Measurements from ENCODE around the gene PLEKHM2.

The PLEKHM2 gene

GRCh38 chr1:15728937-15729657, 45.0 kb downstream of the PLEKHM2 start:
- no peak for DNase-seq

GRCh38 chr1:15730423-15730822, 46.3 kb downstream of the PLEKHM2 start:
- no peak for DNase-seq

- no peak for DNase-seq
These were observed 46.8 kb downstream of the PLEKHM2 start for GRCh38 chr1:15730936-15731335.

- DNase-seq, result no peak
These were observed 47.9 kb downstream of the PLEKHM2 start for GRCh38 chr1:15731735-15732685.

GRCh38 chr1:15732686-15733081, 48.6 kb downstream of the PLEKHM2 start:
- no peak for DNase-seq

- DNase-seq, result no peak
These were observed 49.2 kb downstream of the PLEKHM2 start for GRCh38 chr1:15733218-15733725.

- DNase-seq, result no peak
These were observed 49.7 kb downstream of the PLEKHM2 start for GRCh38 chr1:15733726-15734226.

- no peak for DNase-seq
These were observed 50.2 kb downstream of the PLEKHM2 start for GRCh38 chr1:15734296-15734695.

- no peak for DNase-seq
These were observed 50.8 kb downstream of the PLEKHM2 start for GRCh38 chr1:15734901-15735300.

- DNase-seq, result no peak
These were observed 51.4 kb downstream of the PLEKHM2 start for GRCh38 chr1:15735304-15736037.

GRCh38 chr1:15736038-15736891, 52.1 kb downstream of the PLEKHM2 start, which contains the start of gene SLC25A34:
Gene SLC25A34 (plus strand): TSS chr1:15736258. CDS start chr1:15736486, 228 bp downstream.
- no peak for DNase-seq

- no peak for DNase-seq
These were observed 52.8 kb downstream of the PLEKHM2 start for GRCh38 chr1:15736892-15737261.

GRCh38 chr1:15737324-15738319, 53.5 kb downstream of the PLEKHM2 start:
- no peak for DNase-seq

- DNase-seq, result no peak
These were observed 54.4 kb downstream of the PLEKHM2 start for GRCh38 chr1:15738416-15739113.

- no peak for DNase-seq
These were observed 55.1 kb downstream of the PLEKHM2 start for GRCh38 chr1:15739259-15739658.

GRCh38 chr1:15739745-15740144, 55.6 kb downstream of the PLEKHM2 start:
- no peak for DNase-seq

GRCh38 chr1:15740924-15741850, 57.1 kb downstream of the PLEKHM2 start:
- DNase-seq, result peak; percentile 71 to 76

GRCh38 chr1:15742339-15742801, 58.2 kb downstream of the PLEKHM2 start, which contains the start of gene TMEM82:
Gene TMEM82 (plus strand): TSS chr1:15742499. CDS start chr1:15742560, 61 bp downstream.
- DNase-seq, result no peak

Data from stimulated activated CD4-positive, alpha-beta T cell treated with anti-CD3 and anti-CD28 coated beads, Interleukin-2, amount 100 ng/mL, for 24 hours (primary cell).